ENCODE measurements around the gene CAPN9.
A peak's percentile ranks its signal among the peaks of the same experiment; 100 is the strongest.
"Not testable (repeated sequence)": the region's sequence is repeated elsewhere in the genome, so short reads cannot be mapped to it uniquely, and the experiment has no call there.

The CAPN9 gene, protein sequence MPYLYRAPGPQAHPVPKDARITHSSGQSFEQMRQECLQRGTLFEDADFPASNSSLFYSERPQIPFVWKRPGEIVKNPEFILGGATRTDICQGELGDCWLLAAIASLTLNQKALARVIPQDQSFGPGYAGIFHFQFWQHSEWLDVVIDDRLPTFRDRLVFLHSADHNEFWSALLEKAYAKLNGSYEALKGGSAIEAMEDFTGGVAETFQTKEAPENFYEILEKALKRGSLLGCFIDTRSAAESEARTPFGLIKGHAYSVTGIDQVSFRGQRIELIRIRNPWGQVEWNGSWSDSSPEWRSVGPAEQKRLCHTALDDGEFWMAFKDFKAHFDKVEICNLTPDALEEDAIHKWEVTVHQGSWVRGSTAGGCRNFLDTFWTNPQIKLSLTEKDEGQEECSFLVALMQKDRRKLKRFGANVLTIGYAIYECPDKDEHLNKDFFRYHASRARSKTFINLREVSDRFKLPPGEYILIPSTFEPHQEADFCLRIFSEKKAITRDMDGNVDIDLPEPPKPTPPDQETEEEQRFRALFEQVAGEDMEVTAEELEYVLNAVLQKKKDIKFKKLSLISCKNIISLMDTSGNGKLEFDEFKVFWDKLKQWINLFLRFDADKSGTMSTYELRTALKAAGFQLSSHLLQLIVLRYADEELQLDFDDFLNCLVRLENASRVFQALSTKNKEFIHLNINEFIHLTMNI

DNA sequence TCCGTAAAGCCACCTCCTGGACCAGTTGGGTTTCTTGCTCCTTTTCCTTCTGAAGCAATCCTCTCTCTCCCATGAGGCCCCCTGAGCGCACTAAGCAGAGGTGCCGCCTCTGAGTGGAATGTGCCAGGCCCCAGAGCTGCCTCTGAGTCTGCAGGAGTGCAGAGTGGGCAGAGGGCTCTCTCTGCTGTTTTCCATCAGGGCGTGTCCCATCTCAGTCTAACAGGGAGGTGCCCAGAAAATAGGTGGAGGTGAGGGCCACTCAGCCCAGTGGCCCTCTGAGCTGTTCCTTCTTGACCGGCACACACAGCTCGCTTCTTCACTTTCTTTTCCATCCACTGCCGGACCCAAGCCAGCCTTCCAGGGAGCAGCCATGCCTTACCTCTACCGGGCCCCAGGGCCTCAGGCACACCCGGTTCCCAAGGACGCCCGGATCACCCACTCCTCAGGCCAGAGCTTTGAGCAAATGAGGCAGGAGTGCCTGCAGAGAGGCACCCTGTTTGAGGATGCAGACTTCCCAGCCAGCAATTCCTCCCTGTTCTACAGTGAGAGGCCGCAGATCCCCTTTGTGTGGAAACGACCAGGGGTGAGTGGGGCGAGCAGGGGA is at the start of gene CAPN9:
Gene CAPN9 (plus strand): TSS at position 262 of the 604 bp plus-strand sequence. CDS start 109 bp downstream, at position 371.
- DNase-seq (ENCODE audit: low spot score): no peak

DNA sequence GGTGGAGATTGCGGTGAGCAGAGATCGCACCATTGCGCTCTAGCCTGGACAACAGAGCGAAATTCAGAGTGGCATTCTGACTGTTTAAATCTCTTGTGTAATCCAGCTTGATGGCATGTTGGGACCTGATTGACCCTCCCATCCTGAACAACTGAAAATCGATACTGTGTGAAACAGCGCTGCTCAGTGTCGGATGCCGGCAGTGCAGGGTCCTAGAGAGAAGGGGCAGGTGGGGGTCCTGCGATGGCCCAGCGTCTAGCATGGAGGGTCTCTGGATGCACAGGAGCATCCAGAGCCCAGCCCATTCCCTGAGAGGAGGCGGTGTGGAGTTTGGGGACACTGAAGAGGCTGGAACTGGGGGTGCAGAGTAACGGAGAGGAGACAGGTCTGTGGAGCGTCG is 49.1 kb upstream of the CAPN9 start:
- no peak for DNase-seq (ENCODE audit: low spot score)

DNA sequence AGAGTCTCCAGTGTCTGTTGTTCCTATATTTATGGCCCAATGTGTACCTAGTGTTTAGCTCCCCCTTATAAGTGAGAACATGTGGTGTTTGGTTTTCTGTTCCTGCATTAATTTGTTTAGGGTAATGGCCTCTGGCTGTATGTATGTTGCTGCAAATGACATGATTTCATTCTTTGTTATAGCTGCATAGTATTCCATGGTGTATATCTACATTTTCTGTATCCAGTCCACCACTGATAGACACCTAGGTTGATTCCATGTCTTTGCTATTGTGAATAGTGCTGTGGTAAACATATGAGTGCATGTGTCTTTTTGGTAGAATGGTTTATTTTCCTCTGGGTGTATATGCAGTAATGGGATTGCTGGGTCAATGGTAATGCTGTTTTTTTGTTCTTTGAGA is 48.2 kb upstream of the CAPN9 start:
- not testable (repeated sequence) for DNase-seq (ENCODE audit: low spot score)

DNA sequence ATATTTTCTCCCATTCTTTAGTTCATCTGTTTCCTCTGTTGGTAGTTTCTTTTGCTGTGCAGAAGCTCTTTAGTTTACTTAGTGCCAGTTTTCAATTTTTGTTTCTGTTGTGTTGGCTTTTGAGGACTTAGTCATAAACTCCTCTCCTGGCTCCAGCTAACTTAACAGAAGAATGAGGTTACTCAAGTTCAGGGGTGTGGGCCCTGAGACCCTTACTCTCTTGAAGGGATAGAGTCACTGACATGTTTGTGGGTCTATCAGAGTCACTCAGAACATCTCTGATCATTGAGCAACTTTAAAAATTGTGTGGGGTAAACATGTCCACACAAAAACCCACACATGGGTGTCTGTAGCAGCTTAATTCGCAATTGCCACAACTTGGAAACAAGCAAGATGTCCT is 47.5 kb upstream of the CAPN9 start:
- no peak for DNase-seq (ENCODE audit: low spot score)

DNA sequence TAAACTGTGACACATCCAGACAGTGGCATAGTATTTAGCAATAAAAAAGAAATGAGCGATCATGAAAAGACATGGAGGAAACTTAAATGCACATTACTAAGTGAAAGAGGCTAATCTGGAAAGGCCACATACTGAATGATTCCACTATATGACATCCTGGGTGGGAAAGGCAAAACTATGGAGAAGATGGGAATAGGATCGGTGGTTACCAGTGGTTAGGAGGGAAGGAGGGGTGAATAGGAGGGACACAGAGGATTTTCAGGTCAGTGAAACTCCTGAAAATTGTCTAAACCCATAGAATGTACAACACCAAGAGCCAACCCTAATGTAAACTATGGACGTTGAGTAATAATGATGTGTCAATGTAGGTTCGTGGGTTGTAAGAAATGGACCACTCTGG is 47.1 kb upstream of the CAPN9 start:
- DNase-seq (ENCODE audit: low spot score): no peak

DNA sequence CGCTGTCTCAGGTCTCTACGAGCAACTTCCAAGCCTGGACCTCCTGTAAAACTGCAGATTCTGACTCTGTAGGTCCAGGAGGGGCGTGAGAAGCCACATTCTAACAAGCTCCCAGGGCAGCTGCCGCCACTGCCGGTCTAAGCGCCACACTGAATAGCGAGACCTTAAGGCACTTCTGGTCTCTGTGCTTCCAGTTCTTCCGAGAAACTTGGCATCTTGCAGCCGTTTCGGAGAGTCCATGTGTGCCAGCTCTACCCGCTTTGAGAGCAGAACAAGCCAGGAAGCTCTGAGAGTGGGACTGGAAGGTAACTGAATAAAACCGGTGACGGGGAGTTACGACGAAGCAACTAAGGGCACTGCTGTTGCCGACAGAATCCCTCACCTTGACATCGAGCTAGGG is 45.8 kb upstream of the CAPN9 start:
- no peak for DNase-seq (ENCODE audit: low spot score)

DNA sequence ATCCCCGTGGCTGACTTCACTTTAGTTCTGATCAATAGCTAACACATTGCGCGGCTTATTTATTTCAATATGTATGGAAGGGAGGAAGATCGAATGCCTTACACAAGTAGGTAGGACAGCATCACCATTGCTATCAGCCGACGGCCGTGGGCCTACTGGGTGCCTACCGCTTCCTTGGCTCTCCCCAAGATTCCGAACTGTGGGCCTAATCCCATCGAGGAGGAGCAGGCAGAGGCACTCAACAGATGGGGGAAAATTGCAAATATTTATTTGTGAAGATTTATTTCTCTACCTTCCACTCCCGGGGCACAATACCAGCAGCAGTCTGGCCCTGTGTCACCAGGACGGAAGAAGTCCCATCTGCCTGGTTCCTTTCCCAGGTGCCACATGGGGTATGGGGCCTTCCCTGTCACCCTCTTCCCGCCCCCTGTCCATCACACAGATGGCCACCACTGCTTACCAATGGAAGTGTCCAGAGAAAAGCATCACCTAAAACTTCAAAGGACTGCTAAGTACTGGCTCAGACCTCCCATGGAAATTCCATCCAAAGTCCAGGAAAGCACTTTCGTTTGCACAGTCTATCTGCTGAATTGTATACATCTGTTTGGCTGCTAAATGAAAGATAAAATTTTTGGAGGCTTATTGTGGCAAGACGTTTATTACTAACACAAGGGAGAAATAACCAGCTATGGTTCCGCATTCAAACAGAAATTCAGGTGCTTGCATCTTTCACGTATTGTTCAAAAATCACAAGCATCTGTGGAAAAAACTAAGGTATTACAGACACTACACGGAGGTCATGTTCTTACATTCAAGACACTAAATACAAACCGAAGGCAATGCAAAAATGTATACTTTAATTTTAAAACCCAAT is 45.1 kb upstream of the CAPN9 start:
- DNase-seq (ENCODE audit: low spot score): no peak

DNA sequence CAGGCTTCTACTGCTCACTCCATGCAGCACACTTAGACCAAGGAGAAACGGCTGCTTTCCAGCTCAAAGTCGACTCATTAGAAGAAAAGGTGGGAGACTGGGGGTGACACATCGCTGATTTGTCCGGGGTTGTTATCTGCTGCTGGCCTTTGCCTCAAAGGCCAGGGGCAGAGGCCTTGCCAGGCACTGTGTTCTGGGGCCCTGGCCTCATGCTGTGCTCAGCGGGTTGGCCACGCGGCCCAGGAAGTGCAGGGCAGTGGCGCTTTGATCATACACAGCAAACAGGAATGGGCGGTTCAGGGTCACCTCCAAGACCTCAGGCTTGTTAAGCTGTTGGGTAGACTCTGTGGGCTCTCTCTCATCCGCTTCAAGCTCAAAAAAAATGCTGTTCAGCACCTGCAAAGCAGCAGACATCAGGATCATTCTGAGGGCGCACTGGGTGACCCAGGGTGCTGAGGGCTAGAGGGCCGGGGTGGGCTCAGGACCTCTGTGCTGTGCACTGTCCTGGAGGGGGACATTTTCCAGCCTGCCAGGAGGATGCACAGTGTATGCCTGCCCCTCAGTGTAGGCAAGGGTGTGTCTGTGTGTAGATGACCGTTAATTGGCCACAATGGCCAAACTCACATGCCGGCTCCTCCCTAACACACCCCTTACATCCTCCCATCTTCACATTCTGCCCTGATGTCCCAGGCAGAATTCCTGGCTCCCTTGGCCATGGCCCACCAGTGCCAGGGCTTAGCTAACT is 44.1 kb upstream of the CAPN9 start:
- no peak for DNase-seq (ENCODE audit: low spot score)

DNA sequence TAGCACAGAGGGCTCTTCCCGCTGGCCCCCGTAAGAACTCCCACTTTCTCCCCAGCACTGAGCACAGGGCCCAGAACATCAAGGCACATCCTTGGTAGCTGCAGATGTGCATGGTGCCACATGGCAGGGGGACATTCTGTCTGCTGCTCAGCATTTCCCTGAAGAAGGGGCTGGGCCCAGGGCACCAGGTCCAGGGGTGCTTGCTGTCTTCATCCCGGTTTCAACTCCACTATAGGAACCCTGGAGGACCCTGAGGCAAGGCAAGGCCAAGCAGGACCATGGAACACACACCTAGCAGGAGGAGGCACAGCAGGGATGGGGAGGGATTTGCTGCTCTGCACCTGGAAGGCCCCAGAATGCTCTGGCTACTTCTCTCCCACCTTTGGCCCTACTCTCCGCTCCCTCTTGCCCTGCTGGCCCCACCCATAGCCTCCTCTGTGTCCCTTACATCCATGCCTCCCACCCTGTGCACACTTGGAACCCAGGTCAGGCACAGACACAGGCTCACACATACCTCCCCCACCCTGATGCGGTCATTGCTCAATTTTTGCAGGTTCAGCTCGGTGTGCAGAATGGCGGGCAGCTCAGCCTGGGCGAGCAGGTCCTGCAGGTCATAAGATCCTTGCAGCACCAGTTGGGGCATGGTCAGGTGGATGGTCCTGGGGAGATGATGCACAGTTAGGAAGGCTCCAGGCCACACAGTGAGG is 43.4 kb upstream of the CAPN9 start:
- DNase-seq (ENCODE audit: low spot score): no peak

DNA sequence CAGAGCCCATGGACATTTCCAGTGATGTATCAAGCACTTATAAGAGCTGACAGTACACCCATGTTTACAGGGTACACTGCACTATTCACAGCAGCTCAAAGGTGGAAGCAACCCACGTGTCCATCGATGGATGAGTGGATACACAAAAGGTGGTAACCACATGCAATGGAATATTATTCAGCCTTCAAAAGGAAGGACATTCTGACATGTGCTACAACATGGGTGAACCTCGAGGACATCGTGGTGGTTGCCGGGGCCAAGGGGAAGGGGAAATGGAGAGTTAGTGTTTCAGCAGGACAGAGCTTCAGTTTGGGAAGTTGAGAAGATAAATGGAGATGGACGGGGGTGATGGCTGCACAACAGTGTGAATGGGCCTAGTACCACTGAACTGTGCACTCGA is 42.4 kb upstream of the CAPN9 start:
- no peak for DNase-seq (ENCODE audit: low spot score)

DNA sequence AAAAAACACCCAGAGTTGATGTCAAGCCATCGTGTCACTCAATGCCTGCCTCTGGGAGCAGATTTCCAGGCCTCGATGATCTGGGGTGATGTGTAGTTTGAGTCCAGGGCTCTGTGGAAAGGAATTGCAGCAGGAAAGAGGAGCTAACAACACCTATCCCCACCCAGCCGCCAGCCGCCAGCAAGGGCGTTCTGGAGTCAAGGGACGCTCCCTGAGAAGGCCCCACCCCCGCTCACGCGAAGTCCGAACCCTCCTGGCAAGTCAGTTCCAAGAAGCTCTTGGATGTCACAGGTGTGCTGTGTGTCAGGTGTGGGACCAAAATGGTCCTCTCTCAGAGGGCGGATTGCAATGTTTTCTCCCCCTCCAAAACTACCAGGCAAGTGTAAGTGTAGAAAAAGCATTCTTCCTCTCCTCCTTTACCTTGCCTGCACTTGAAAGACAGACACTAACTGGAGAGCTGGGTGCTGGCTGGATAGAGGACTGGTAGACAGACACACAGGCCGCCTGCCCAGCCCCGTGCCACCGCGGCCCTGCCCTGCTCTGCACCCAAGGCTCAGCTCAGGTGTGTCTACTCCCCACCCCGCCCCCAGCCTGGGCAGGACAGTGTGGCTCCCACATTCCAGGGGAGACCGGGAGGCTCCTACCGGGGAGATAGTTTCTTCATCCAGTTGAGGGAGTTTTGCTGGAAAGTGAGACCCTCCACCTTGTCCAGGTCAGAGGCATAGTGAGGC is 41.7 kb upstream of the CAPN9 start:
- DNase-seq (ENCODE audit: low spot score): no peak

DNA sequence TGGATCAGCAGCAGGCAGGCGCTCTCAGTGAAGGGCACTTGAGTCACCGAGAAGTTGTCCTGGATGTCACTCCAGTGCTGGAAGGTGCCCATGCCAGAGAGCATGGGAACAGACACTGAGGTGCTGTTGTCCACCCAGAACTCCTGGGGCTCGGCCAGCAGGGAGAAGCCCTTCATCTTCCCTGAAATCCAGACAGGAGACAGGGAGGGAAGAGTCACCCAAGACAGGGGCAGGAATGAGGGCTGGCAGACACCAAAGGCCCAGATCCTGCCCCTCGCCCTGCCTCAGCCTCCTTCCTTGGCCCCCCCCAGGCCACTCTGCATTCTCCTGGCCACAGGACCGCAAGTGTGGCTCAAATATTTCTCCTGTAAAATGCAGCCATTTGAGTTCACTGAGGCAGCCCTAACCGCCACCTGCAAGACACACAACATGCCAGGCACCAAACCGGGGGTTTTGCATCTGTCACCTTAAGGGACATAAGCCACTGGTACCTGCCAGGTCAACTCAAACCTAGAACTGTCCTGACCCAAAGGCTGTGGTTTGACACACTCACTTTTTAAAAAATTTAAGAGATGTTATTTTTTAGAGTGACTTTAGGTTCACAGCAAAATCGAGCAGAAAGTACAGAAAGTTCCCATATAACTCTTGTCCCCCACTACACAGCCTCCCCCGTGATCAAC is 41.0 kb upstream of the CAPN9 start:
- no peak for DNase-seq (ENCODE audit: low spot score)

DNA sequence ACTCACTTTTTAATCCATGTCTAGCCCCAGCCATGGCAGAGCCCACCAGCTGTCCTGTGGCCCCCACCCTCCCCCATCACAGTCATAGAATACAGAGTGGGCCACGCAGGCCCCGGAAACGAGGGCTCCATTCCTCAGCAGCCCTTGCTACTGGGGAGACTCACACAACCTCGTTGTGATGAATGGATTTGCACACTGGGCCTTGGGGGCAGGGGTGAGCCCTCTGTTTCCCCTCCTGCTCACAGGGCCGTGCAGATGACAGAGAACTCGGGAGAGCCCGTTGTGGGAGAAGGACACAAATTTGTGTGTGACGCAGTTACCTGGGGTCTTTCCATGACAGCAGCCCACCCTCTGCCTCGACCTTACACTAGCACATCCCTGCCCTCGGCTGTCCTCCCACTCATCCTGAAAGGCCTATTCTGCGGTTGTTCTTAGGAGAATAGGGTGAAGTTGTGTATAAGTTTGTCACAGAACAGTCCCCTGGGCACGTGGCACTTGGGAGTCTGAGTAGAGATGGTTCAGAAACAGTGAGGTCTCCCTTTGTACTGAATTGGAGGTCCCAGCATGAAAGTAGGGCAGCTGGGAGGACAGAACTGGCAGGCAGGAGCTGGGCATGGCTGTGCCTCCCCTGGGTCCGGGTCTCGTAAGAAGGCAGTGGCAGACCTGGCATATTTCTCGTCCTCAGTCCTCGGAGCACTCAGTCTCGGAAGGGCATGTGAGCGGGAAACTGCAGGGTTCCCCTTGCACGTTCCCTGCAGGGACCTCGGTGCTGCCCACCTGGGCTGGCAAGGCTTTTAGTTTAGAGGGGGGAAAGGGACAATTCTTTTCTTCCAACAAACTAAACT is 40.1 kb upstream of the CAPN9 start:
- no peak for DNase-seq (ENCODE audit: low spot score)

DNA sequence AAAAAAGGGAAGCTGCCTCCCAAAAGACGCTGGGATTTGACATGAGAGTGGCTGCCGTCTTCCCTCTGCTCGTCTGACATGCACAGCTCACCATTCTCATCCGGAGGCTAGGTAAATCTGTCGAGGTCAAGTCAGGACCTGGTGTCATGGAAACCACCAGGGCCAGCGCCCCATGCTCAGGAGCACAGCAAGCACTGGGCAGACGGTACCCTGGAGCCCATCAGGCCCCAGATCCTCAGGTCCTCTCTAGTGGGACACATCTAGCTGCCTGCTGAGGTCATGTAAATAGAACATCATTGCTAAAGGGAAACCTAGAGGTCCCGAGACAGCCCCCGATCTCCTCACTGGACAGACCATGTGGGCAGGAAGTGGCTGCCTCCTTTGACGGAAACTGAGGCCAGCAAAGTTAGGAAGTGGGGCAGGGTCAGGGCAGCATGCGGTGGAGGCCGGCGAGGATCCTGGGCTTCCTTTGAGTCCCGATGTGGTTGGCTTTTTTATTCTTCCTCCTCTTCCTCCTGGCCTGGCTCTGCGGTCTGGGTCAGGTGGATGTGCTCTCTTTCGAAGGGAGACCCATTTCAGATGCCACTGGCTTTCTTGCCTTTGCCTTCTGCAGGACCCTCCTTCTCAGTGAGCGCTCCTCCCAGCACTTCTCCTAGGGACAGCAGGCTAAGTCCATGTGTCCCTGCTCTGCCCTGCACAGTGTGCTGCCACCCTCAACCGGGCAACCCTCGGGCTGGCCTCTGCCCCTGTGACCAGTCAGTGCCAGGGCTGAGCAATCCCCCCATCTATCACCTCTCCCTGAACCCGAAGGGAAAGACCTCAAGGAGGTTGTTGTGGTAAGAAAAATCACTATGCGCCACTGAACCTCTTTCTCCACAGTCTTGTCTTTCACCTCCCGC is 39.2 kb upstream of the CAPN9 start:
- DNase-seq (ENCODE audit: low spot score): no peak

DNA sequence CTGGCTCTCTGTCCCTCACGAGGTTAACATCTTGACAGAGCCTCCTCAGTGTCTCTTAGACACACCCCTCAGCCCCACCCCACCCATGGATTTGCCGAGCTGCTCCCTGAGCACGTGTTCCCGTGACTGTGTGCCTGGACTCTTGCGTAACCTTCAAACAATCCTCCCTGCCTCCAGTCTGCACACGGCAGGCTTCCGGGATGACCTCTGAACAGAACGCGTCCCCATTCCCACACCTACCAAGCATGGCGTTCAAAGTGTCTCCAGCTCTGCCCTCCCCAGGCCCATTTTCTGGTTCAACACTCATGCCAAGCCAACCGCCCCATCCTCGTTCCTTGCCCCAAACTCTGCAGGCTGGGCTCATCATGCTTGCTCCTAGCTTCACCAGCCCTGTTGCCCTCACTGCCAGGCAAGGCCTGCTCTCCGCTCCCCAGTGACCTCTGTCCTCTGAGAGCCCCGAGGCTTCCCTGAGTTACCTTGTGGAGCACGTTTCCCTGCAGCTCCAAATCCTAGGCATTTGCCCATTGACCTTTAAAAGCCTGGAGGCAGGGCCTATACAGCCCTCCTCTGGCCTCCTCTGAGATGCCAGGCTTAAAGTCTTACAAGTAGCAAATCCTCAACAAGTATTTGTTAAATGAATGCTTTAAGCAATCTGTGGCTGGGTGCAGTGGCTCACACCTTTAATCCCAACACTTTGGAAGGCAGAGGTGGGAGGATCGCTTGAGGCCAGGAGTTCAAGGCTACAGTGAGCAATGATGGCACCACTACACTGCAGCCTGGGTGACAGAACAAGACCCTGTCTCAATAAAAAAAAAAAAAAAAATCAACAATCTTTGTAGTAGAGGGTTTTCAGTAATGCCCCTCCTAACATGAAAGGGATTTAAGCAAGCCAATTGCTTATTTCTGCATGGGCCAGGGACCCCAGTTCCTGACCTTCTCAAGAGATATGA is 38.3 kb upstream of the CAPN9 start:
- DNase-seq (ENCODE audit: low spot score): peak; percentile 58
